K562 (cell line): ENCODE measurements around the gene SLC25A21. TPM values are rescaled to one million over a fixed set of nuclear protein-coding genes. Genes with fewer than 3 reads are reported as not detected.

Experiments used
- ATAC-seq: fragments of 200-7000 bp; cut with Tn5 transposase; 3 replicates; pipeline ENCODE4 v1.9.1; 2020; ENCODE audit warnings: moderate library complexity
- BruUV-seq: library from RNA; stranded (reverse); fragments of 400-500 nt; replicated peaks from 2 replicates; lab custom pipeline; 2021; lab: Mats Ljungman, UMichigan
- CTCF ChIA-PET: fragments of 300-600 bp; formaldehyde crosslinking; extraction: SDS; loops from one replicate; lab custom pipeline; 2021; ENCODE audit warnings: low intra/inter-chr PET ratio; lab: Yijun Ruan, JAX
- POLR2A ChIA-PET: fragments of 300-600, 350-650 bp; sonication (Branson Sonifier 250); formaldehyde crosslinking; extraction: SDS; loops from one replicate; lab custom pipeline; 2021; ENCODE audit warnings: antibody characterized with exemption, inconsistent platforms; lab: Yijun Ruan, JAX
- DNase-seq, 4 experiments: peaks; one replicate each; pipeline versions ENCODE4 v3.0.0 to v3.0.0-alpha.2; 2011 to 2018; ENCODE audit warnings: low spot score in 3 of 4, mixed read lengths in 3 of 4; ENCODE audit errors: extremely low read depth in 1 of 4
- FAIRE-seq: peaks from 2 replicates; lab custom pipeline; 2011; peaks lifted over from hg19 to GRCh38; lab: Jason Lieb, UNC
- H2AFZ ChIP-seq: 2 replicates; pipeline ENCODE4 v1.6.0; 2011; ENCODE audit warnings: low read depth, low read length, control low read depth, inconsistent platforms
- H3K27ac ChIP-seq: fragments of 200-600 bp; 3 replicates; pipeline ENCODE4 v1.8.0; 2011; ENCODE audit warnings: low read depth, mild to moderate bottlenecking, control low read depth, inconsistent platforms, low read length, moderate library complexity, mixed read lengths; ENCODE audit errors: extremely low read depth
- H3K27me3 ChIP-seq, 2 experiments: fragments of 300-600 bp in 1 of 2; 2 replicates in 1 of 2; 3 replicates in 1 of 2; pipeline versions ENCODE4 v1.6.0 to v1.8.0; 2011; ENCODE audit warnings: inconsistent platforms in 2 of 2, low read length in 2 of 2, mild to moderate bottlenecking in 1 of 2, mixed read lengths in 1 of 2, moderate library complexity in 1 of 2; ENCODE audit not compliant: control insufficient read depth in 2 of 2, insufficient read depth in 2 of 2
- H3K36me3 ChIP-seq: fragments of 300-600 bp; 3 replicates; pipeline ENCODE4 v1.8.0; 2011; ENCODE audit warnings: mild to moderate bottlenecking, low read length, inconsistent platforms; ENCODE audit not compliant: control insufficient read depth, insufficient read depth
- H3K4me1 ChIP-seq, 2 experiments: fragments of 200-600 bp in 1 of 2; replicated peaks in 1 of 2; 2 replicates in 1 of 2; 3 replicates in 1 of 2; pipeline versions ENCODE4 v1.5.1 to v1.8.0; 2011; ENCODE audit warnings: inconsistent platforms in 2 of 2, low read length in 2 of 2, mild to moderate bottlenecking in 1 of 2, mixed read lengths in 1 of 2, moderate library complexity in 1 of 2; ENCODE audit not compliant: control insufficient read depth in 2 of 2, insufficient read depth in 2 of 2
- H3K4me2 ChIP-seq: 2 replicates; pipeline ENCODE4 v1.6.1; 2011; ENCODE audit warnings: low read length, control low read depth, inconsistent platforms, mixed read lengths; ENCODE audit not compliant: insufficient read depth
- H3K4me3 ChIP-seq: fragments of 200-600 bp; sonication (generic), shearing (Covaris generic); 2 replicates; pipeline ENCODE4 v1.5.1; 2016; ENCODE audit warnings: control low read depth, inconsistent platforms
- H3K79me2 ChIP-seq: fragments of 200-600 bp; 3 replicates; pipeline ENCODE4 v1.8.0; 2011; ENCODE audit warnings: low read length, inconsistent platforms; ENCODE audit not compliant: control insufficient read depth, insufficient read depth
- H3K9ac ChIP-seq, 2 experiments: 2 replicates each; pipeline versions ENCODE4 v1.6.0 to v1.6.1; 2011; ENCODE audit warnings: low read depth in 2 of 2, low read length in 2 of 2, control low read depth in 1 of 2, inconsistent platforms in 1 of 2, mild to moderate bottlenecking in 1 of 2, mixed read lengths in 1 of 2; ENCODE audit not compliant: insufficient read depth in 1 of 2
- H3K9me1 ChIP-seq: one replicate; pipeline ENCODE4 v1.6.0; 2011; ENCODE audit warnings: inconsistent platforms, mild to moderate bottlenecking, low read length, moderate library complexity; ENCODE audit not compliant: control insufficient read depth, insufficient read depth
- H3K9me3 ChIP-seq: replicated peaks from 2 replicates; pipeline ENCODE4 v1.5.1; 2011; ENCODE audit warnings: low read depth, low read length, inconsistent platforms; ENCODE audit not compliant: control insufficient read depth, insufficient read depth
- H4K20me1 ChIP-seq: replicated peaks from 2 replicates; pipeline ENCODE4 v1.6.1; 2011; ENCODE audit warnings: low read length, inconsistent platforms, mixed read lengths; ENCODE audit not compliant: control insufficient read depth, insufficient read depth
- FOS ChIP-seq: IDR thresholded peaks from 3 replicates; pipeline ENCODE4 v1.6.1; 2011; ENCODE audit not compliant: insufficient read length; ENCODE audit errors: extremely low read depth
- FUS ChIP-seq: fragments of 200-400 bp; formaldehyde crosslinking; optimal IDR thresholded peaks from 2 replicates; pipeline ENCODE3; 2017; ENCODE audit warnings: low read depth, low read length
- NCOA2 ChIP-seq, 2 experiments: fragments of 450-650 bp; IDR thresholded peaks; 2 replicates each; pipeline ENCODE4 v1.6.1; 2018; ENCODE audit warnings: mild to moderate bottlenecking in 2 of 2, moderate library complexity in 1 of 2; ENCODE audit not compliant: partially characterized antibody in 2 of 2
- PHF20 ChIP-seq: fragments of 450-650 bp; IDR thresholded peaks from 2 replicates; pipeline ENCODE4 v1.6.1; 2018; ENCODE audit not compliant: partially characterized antibody
- POLR2G ChIP-seq: fragments of 200-400 bp; formaldehyde crosslinking; IDR thresholded peaks from 2 replicates; pipeline ENCODE4 v1.6.1; 2017; ENCODE audit warnings: low read depth, mild to moderate bottlenecking, antibody characterized with exemption, low read length, moderate library complexity
- WGBS: fragments of 100-300 bp; shearing (Covaris generic); methylation state at CpG from one replicate; pipeline ENCODE4 v1.1.6; 2016; ENCODE audit warnings: low coverage, mixed read lengths; ENCODE audit not compliant: insufficient coverage; ENCODE audit errors: missing lambda C conversion rate; 5-methylcytosine and 5-hydroxymethylcytosine counted together
- in situ Hi-C: fragments of 300-500 bp; cut with MboI; formaldehyde crosslinking; loops from 4 replicates; pipeline ENCODE4 v1.15.0; 2018; ENCODE audit warnings: inconsistent platforms, mixed read lengths
- intact Hi-C: fragments of 100-400 bp; cut with micrococcal nuclease; formaldehyde crosslinking; loops from 2 replicates; pipeline ENCODE4 v1.14.2; 2022
- polyA plus RNA-seq, 8 experiments: library from polyadenylated mRNA; depleted of rRNA in 4 of 8; stranded (reverse) in 5 of 8; unstranded in 3 of 8; fragments of >200 nt; fragmentation: Nextera tagmentation in 2 of 8; fragmentation: Illumina TruSeq in 1 of 8; extraction: Ambion mirVana in 2 of 8; extraction: Trizol in 1 of 8; gene quantifications; 2 replicates each; pipeline versions ENCODE4 v1.2.1 to v1.2.3, GENCODE V29; 2011 to 2014; ENCODE audit warnings: inconsistent platforms in 1 of 8, missing spikeins in 1 of 8
- total RNA-seq, 7 experiments: library from RNA; depleted of rRNA in 6 of 7; stranded (reverse); fragments of >200 nt in 6 of 7; fragmentation: Illumina TruSeq in 2 of 7; extraction: Trizol in 2 of 7; gene quantifications; 2 replicates each; pipeline versions ENCODE4 v1.2.1 to v1.2.3, GENCODE V29; 2011 to 2021; ENCODE audit warnings: low replicate concordance in 1 of 7

Gene SLC25A21
- total and polyA plus RNA-seq, 9 of the 15 experiments (the other 6 are each of a cell fraction or from before 2014, with no cell fraction given), result 15.2 to 46.7 (median 28.7) TPM

GRCh38 chr14:36666416-36667206, 505.8 kb downstream of the SLC25A21 start:
- Histone ChIP-seq H3K9me1 (no peaks in the 10 kb centered on the region), H3K79me2 (peaks cover 6% of the 10 kb centered on the region; the same call in 2 of the 3 replicates), H4K20me1 (no peaks in the 10 kb centered on the region), H3K27ac (no peak overlapping the region), H3K9me3 (no peaks in the 10 kb centered on the region; the same call in 1 of the 2 replicates), H2AFZ (no peak overlapping the region), H3K4me2 (no peak overlapping the region), H3K9ac (no peak overlapping the region), H3K36me3 (peaks cover 13% of the 10 kb centered on the region), H3K4me1 (peaks cover 0 to 15% of the 10 kb centered on the region in 2 experiments; a peak in 2 of 5 replicates), H3K4me3 (no peak overlapping the region), H3K27me3 (no peaks in the 10 kb centered on the region)
- in situ Hi-C loops (no loop called here), intact Hi-C loops (loop anchor here (10.0 kb wide), 1 partner anchor 98 kb away; no protein-coding TSS in a partner anchor)
- no peak for FAIRE-seq
- BruUV-seq, result no TSS peak
- no peak for ATAC-seq
- CTCF ChIA-PET, result no interaction called here
- DNase-seq, result no peak
- WGBS, result 93% methylated on average over 10 of the region's 68 CpGs
- POLR2A ChIA-PET, result interaction anchor here (1.5 kb wide), 1 partner anchor 9 kb away, joined by 4 read pairs; no protein-coding TSS in a partner anchor
- TF ChIP-seq FOS (no peak), PHF20 (no peak), FUS (no peak), POLR2G (no peak), NCOA2 (IDR thresholded peaks at IDR 0.05; ENCODE audit: partially characterized antibody in 2 of 2) (no peak)
